Measurements from ENCODE around the gene CBLN1. TPM values are rescaled to one million over a fixed set of nuclear protein-coding genes. Genes with fewer than 3 reads are reported as not detected.

Gene CBLN1
- total RNA-seq, 4 donors from 2014 or later: 0.32 TPM; not detected in 3

- no peak overlapping the region for H3K27ac ChIP-seq
- H3K4me3 ChIP-seq: no peak overlapping the region
- DNase-seq: no peak
- intact Hi-C loops (cut with DNase I; ENCODE audit: low total_unique reads): no loop called here
- 80 to 85% methylated on average over 1 to 9 of the region's 9 CpGs for WGBS, 2 donors (ENCODE audit: low coverage in 1 of 2)
- in situ Hi-C loops (cut with MboI; ENCODE audit: low pct_ligation_motif_present in 1 of 4, low pct_unique_long_range_greater_than_20kb in 1 of 4, low sequenced_read_pairs in 3 of 4): no loop called here
- no peaks in the 10 kb centered on the region for H3K4me1 ChIP-seq
- TF ChIP-seq EP300 (IDR thresholded peaks at IDR 0.05; ENCODE audit: low read depth) (no peak), POLR2AphosphoS5 (IDR thresholded peaks at IDR 0.05) (no peak), POLR2A (IDR thresholded peaks at IDR 0.05) (no peak)
- TF ChIP-seq, protein P1, sequence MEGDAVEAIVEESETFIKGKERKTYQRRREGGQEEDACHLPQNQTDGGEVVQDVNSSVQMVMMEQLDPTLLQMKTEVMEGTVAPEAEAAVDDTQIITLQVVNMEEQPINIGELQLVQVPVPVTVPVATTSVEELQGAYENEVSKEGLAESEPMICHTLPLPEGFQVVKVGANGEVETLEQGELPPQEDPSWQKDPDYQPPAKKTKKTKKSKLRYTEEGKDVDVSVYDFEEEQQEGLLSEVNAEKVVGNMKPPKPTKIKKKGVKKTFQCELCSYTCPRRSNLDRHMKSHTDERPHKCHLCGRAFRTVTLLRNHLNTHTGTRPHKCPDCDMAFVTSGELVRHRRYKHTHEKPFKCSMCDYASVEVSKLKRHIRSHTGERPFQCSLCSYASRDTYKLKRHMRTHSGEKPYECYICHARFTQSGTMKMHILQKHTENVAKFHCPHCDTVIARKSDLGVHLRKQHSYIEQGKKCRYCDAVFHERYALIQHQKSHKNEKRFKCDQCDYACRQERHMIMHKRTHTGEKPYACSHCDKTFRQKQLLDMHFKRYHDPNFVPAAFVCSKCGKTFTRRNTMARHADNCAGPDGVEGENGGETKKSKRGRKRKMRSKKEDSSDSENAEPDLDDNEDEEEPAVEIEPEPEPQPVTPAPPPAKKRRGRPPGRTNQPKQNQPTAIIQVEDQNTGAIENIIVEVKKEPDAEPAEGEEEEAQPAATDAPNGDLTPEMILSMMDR (IDR thresholded peaks at IDR 0.05): no peak
- no peaks in the 10 kb centered on the region for H3K36me3 ChIP-seq
- H3K9me3 ChIP-seq: no peaks in the 10 kb centered on the region
- no peaks in the 10 kb centered on the region for H3K27me3 ChIP-seq
Measured at GRCh38 chr16:49324703-49325102, 43.1 kb upstream of the CBLN1 start.

DNA sequence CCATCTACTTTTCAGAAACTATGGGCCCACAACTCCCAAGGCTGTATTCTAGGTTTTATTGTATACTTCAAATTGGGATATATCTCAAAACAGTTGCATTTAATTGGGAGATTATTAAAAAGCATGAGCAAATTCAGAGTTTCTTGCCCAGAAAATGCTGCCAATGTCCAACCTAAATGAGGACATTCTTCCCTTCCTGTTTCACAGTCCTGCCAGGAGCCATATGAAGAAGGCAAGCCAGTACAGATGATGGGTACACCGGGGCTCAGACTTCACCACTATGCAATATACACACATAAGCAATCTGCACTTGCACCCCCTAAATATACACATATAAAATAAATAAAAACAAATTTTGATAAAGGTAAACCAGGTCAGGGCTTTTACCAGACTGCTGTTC is 34.0 kb upstream of the CBLN1 start:
- Histone ChIP-seq H3K4me3 (no peak overlapping the region), H3K27me3 (peaks cover 4% of the 10 kb centered on the region), H3K27ac (no peak overlapping the region), H3K9me3 (no peaks in the 10 kb centered on the region), H3K4me1 (no peaks in the 10 kb centered on the region), H3K36me3 (no peaks in the 10 kb centered on the region)
- 67 to 100% methylated on average over 1 of the region's 1 CpG for WGBS, 2 donors (ENCODE audit: low coverage in 1 of 2)
- DNase-seq: no peak
- intact Hi-C loops (cut with DNase I; ENCODE audit: low total_unique reads): no loop called here
- in situ Hi-C loops (cut with MboI; ENCODE audit: low pct_ligation_motif_present in 1 of 4, low pct_unique_long_range_greater_than_20kb in 1 of 4, low sequenced_read_pairs in 3 of 4): no loop called here
- TF ChIP-seq EP300 (IDR thresholded peaks at IDR 0.05; ENCODE audit: low read depth) (no peak), POLR2AphosphoS5 (IDR thresholded peaks at IDR 0.05) (no peak), POLR2A (IDR thresholded peaks at IDR 0.05) (no peak)
- TF ChIP-seq, protein P1 (IDR thresholded peaks at IDR 0.05): no peak

DNA sequence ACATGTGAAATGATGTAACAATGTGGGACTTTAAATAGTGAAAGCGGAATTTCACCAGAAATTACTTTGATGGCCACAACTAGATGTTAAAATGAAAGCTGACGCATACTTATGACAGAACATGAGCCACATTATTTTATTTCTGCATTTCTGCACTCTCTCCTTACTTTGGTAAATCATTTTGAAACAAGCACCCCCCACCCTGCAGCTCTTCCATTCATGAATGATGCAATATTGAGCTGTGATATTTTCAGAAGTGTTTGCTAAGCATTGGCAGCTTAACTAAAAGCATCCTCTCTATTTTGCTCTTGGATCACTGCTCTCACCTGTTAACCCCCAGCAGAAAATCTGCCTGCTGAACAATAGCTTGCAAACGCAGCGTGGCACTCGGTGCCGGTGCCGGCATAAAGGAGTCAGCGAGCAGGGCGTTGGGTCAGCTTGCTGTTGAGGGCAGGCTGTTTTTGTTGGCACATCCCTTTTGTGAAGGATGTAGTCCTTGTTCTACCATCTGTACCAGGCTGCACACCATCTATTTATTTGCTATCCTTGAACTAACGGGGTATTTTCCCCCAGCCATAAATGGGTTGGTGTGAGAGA is 30.8 kb upstream of the CBLN1 start:
- H3K27ac ChIP-seq: no peak overlapping the region
- in situ Hi-C loops (cut with MboI; ENCODE audit: low pct_ligation_motif_present in 1 of 4, low pct_unique_long_range_greater_than_20kb in 1 of 4, low sequenced_read_pairs in 3 of 4): no loop called here
- H3K36me3 ChIP-seq: no peaks in the 10 kb centered on the region

DNA sequence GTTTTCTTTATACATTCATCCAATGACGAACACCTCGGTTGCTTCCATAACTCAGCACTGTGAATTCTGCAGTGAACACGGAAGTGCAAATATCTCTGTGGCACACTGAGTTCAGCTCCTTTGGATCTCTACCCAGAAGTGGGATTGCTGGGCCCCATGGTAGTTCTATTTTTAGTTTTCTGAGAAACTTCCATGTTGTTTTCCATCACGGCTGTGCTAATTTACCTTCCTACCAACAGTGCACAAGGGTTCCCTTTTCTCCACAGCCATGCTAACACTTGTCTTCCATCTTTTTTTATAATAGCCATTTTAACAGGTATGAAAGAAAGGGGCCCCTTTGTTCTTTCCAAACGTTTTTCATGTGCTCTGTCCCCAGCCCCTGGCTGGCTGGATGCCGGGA is 30.2 kb upstream of the CBLN1 start:
- Histone ChIP-seq H3K36me3 (no peaks in the 10 kb centered on the region), H3K9me3 (no peaks in the 10 kb centered on the region), H3K4me1 (no peaks in the 10 kb centered on the region), H3K27me3 (peaks cover 12% of the 10 kb centered on the region), H3K4me3 (no peak overlapping the region), H3K27ac (no peak overlapping the region)
- no peak for TF ChIP-seq POLR2A (IDR thresholded peaks at IDR 0.05)
- no peak for TF ChIP-seq POLR2AphosphoS5 (IDR thresholded peaks at IDR 0.05)
- TF ChIP-seq, protein P1 (IDR thresholded peaks at IDR 0.05): no peak
- intact Hi-C loops (cut with DNase I; ENCODE audit: low total_unique reads) (no loop called here), in situ Hi-C loops (cut with MboI; ENCODE audit: low pct_ligation_motif_present in 1 of 4, low pct_unique_long_range_greater_than_20kb in 1 of 4, low sequenced_read_pairs in 3 of 4) (no loop called here)
- DNase-seq: no peak
- 68 to 72% methylated on average over 5 to 6 of the region's 6 CpGs for whole genome bisulfite sequencing, 2 donors (ENCODE audit: low coverage in 1 of 2)

More for the DNA sequence above, 30.8 kb upstream of the CBLN1 start:
- Histone ChIP-seq H3K4me1 (no peaks in the 10 kb centered on the region), H3K27me3 (peaks cover 12% of the 10 kb centered on the region), H3K4me3 (no peak overlapping the region), H3K9me3 (no peaks in the 10 kb centered on the region)
- intact Hi-C loops (cut with DNase I; ENCODE audit: low total_unique reads): no loop called here
- no peak for DNase-seq
- no peak for TF ChIP-seq POLR2AphosphoS5 (IDR thresholded peaks at IDR 0.05)
- no peak for TF ChIP-seq POLR2A (IDR thresholded peaks at IDR 0.05)
- no peak for TF ChIP-seq EP300 (IDR thresholded peaks at IDR 0.05; ENCODE audit: low read depth)
- TF ChIP-seq, protein P1 (IDR thresholded peaks at IDR 0.05): no peak
- 52 to 56% methylated on average over 6 to 10 of the region's 10 CpGs for WGBS, 2 donors (ENCODE audit: low coverage in 1 of 2)

All from transverse colon (tissue), 4 donors.